CD14-positive monocyte (primary cell): Measurements from ENCODE around the gene RNF213. TPM values are rescaled to one million over a fixed set of nuclear protein-coding genes. Genes with fewer than 3 reads are reported as not detected.

Experiments
- DNase-seq, 3 donors: peaks; one replicate each; pipeline ENCODE4 v3.0.0-alpha.2; 2011 to 2022
- H2AFZ ChIP-seq: 2 replicates; pipeline ENCODE4 v1.6.0; 2012; ENCODE audit warnings: mild to moderate bottlenecking, low read depth, low read length, inconsistent platforms; ENCODE audit not compliant: insufficient read depth, poor library complexity, severe bottlenecking
- H3K27ac ChIP-seq, 2 donors: 1 replicate in 1 of 2; 2 replicates in 1 of 2; pipeline ENCODE4 v1.5.1; 2012 to 2013; ENCODE audit warnings: low read length in 2 of 2, control low read depth in 1 of 2, inconsistent platforms in 1 of 2, low read depth in 1 of 2, mild to moderate bottlenecking in 1 of 2
- H3K27me3 ChIP-seq, 2 donors: one replicate each; pipeline versions ENCODE4 v1.6.0 to v1.6.1; 2011 to 2013; ENCODE audit warnings: low read length in 2 of 2; ENCODE audit not compliant: control insufficient read depth in 2 of 2, insufficient read depth in 2 of 2
- H3K36me3 ChIP-seq, 2 donors: replicated peaks in 1 of 2; 1 replicate in 1 of 2; 2 replicates in 1 of 2; pipeline versions ENCODE4 v1.5.1 to v1.6.1; 2012 to 2013; ENCODE audit warnings: low read length in 2 of 2, control low read depth in 1 of 2, inconsistent platforms in 1 of 2, mild to moderate bottlenecking in 1 of 2; ENCODE audit not compliant: insufficient read depth in 2 of 2, control insufficient read depth in 1 of 2
- H3K4me1 ChIP-seq, 2 donors: 1 replicate in 1 of 2; 2 replicates in 1 of 2; pipeline versions ENCODE4 v1.5.1 to v1.6.1; 2012 to 2013; ENCODE audit warnings: low read length in 2 of 2, control low read depth in 1 of 2, inconsistent platforms in 1 of 2, mild to moderate bottlenecking in 1 of 2, moderate library complexity in 1 of 2; ENCODE audit not compliant: insufficient read depth in 2 of 2, control insufficient read depth in 1 of 2
- H3K4me2 ChIP-seq: replicated peaks from 2 replicates; pipeline ENCODE3; 2012; ENCODE audit warnings: low read length, moderate library complexity, mild to moderate bottlenecking; ENCODE audit not compliant: poor library complexity, severe bottlenecking; ENCODE audit errors: extremely low read depth
- H3K4me3 ChIP-seq, 3 experiments: fragments of 200-600 bp in 1 of 3; sonication (generic) in 1 of 3; replicated peaks in 1 of 3; 1 replicate in 2 of 3; 2 replicates in 1 of 3; pipeline ENCODE4 v1.5.1; 2011 to 2013; ENCODE audit warnings: low read length in 3 of 3, mild to moderate bottlenecking in 3 of 3, control low read depth in 2 of 3, low read depth in 2 of 3, inconsistent platforms in 1 of 3, moderate library complexity in 1 of 3
- H3K79me2 ChIP-seq: 2 replicates; pipeline ENCODE4 v1.6.0; 2012; ENCODE audit warnings: mild to moderate bottlenecking, control low read depth, inconsistent platforms, low read length, moderate library complexity; ENCODE audit not compliant: insufficient read depth
- H3K9ac ChIP-seq: 2 replicates; pipeline ENCODE4 v1.6.0; 2017; ENCODE audit warnings: low read length, mild to moderate bottlenecking; ENCODE audit not compliant: insufficient read depth, poor library complexity, severe bottlenecking
- H3K9me3 ChIP-seq, 2 donors: replicated peaks in 1 of 2; 1 replicate in 1 of 2; 2 replicates in 1 of 2; pipeline versions ENCODE4 v1.5.1 to v1.6.1; 2012 to 2013; ENCODE audit warnings: low read length in 2 of 2, control low read depth in 1 of 2; ENCODE audit not compliant: control insufficient read depth in 1 of 2, insufficient read depth in 1 of 2
- H4K20me1 ChIP-seq: 2 replicates; pipeline ENCODE4 v1.6.0; 2012; ENCODE audit warnings: mild to moderate bottlenecking, low read length, control low read depth, moderate library complexity; ENCODE audit not compliant: insufficient read depth
- H3K27ac Mint-ChIP-seq, 7 donors: one replicate each; pipeline ENCODE4 v1.8.0; 2020; ENCODE audit warnings: mild to moderate bottlenecking in 7 of 7, mixed read lengths in 7 of 7, moderate library complexity in 6 of 7, inconsistent platforms in 2 of 7
- H3K27me3 Mint-ChIP-seq, 3 donors: one replicate each; pipeline ENCODE4 v1.8.0; 2021 to 2022; ENCODE audit warnings: low read depth in 3 of 3, mild to moderate bottlenecking in 3 of 3, mixed read lengths in 3 of 3, moderate library complexity in 3 of 3, inconsistent platforms in 1 of 3
- H3K36me3 Mint-ChIP-seq, 2 donors: one replicate each; pipeline ENCODE4 v1.8.0; 2020; ENCODE audit warnings: mixed read lengths in 2 of 2, inconsistent platforms in 1 of 2, mild to moderate bottlenecking in 1 of 2
- H3K4me1 Mint-ChIP-seq: one replicate; pipeline ENCODE4 v1.8.0; 2020; ENCODE audit warnings: mild to moderate bottlenecking, mixed read lengths
- H3K4me3 Mint-ChIP-seq, 2 donors: one replicate each; pipeline ENCODE4 v1.8.0; 2020; ENCODE audit warnings: mild to moderate bottlenecking in 2 of 2, mixed read lengths in 2 of 2, moderate library complexity in 1 of 2
- H3K9me3 Mint-ChIP-seq, 7 donors: one replicate each; pipeline ENCODE4 v1.8.0; 2020 to 2022; ENCODE audit warnings: mixed read lengths in 7 of 7, mild to moderate bottlenecking in 6 of 7, moderate library complexity in 6 of 7, inconsistent platforms in 2 of 7
- CTCF ChIP-seq: fragments of 200-600 bp; IDR thresholded peaks from one replicate; pipeline ENCODE4 v1.8.0; 2022; ENCODE audit warnings: antibody characterized with exemption, mild to moderate bottlenecking
- WGBS: methylation state at CpG from one replicate; pipeline ENCODE4 v1.1.5; 2013; ENCODE audit warnings: missing lambda C conversion rate; ENCODE audit not compliant: insufficient coverage; 5-methylcytosine and 5-hydroxymethylcytosine counted together
- intact Hi-C, 2 donors: fragments of 100-400 bp; cut with micrococcal nuclease; formaldehyde crosslinking; loops; one replicate each; pipeline versions ENCODE4 v1.15.0 to v1.15.1; 2023
- polyA plus RNA-seq, 3 donors: library from polyadenylated mRNA; depleted of rRNA in 1 of 3; unstranded in 2 of 3; stranded (reverse) in 1 of 3; fragments of 300-500 nt in 2 of 3; fragments of >200 nt in 1 of 3; fragmentation: Illumina TruSeq in 2 of 3; gene quantifications; 1 replicate in 2 of 3; 2 replicates in 1 of 3; pipeline ENCODE4 v1.2.3, GENCODE V29; 2012 to 2021

Gene RNF213
- polyA plus RNA-seq, 3 donors, result 10.3 to 196 (median 18.1) TPM

DNA sequence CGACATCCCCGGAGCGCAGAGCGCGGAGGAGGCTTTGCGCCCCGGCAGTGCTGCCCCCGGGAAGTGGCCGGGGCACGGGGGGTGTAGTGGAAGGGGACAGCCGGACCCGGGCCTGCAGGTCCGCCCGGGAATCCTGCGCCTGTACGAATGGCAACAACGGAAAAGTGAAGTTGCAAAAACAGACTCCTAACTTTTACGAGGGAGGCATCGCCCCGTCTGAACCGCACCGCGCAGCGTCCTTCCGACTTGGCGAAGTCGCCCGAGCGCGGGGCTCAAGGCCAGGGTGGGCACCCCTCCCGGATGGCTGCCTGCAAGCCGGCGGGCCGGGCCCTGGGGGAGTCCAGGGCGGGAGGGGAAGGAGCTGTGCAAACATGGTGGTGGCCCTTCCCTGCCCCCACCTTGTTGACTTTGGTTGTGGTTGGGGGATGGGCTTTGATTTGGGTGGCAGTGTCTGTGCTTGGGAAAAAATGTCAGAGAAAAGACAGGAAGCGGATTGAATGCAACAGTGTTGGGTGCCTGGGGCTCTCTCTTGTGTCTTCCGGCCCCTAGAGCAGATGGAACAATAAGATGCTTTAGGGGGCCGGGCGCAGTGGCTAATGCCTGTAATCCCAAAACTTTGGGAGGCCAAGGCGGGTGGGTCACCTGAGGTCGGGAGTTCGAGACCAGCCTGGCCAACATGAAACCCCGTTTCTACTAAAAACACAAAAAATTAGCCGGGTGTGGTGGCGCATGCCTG lies 675 bp downstream of the RNF213 start:
- H3K9me3 ChIP-seq, result no peaks in the 10 kb centered on the region
- Mint-ChIP-seq H3K4me1 (peaks cover 59% of the 10 kb centered on the region), H3K9me3 (peaks cover 0 to 2% (median 0%) of the 10 kb centered on the region in 7 donors), H3K36me3 (peaks cover 7 to 13% of the 10 kb centered on the region in 2 donors), H3K4me3 (peak overlapping the region; percentile 92 to 97), H3K27me3 (peaks cover 8 to 23% (median 9%) of the 10 kb centered on the region in 3 donors), H3K27ac (peak overlapping the region; percentile 86 to 98 (median 95))
- H3K9ac ChIP-seq, result peak overlapping the region; percentile 93
- 2% methylated on average over 41 of the region's 45 CpGs for WGBS
- peak in 1 of 3 donors; percentile 42 for DNase-seq
- peak overlapping the region; percentile 100 for H3K4me2 ChIP-seq
- TF ChIP-seq CTCF, result no peak
- peak overlapping the region; percentile 80 to 99 (median 96) for H3K4me3 ChIP-seq
- peaks cover 54% of the 10 kb centered on the region for H3K79me2 ChIP-seq
- peaks cover 3 to 11% of the 10 kb centered on the region in 2 donors for H3K36me3 ChIP-seq
- intact Hi-C loops, result loop anchor here (5.0 kb wide), 5 partner anchors 39 to 169 kb away; partner anchors contain the start of genes EIF4A3 (in 2 of the 2), SGSH (in 2 of the 2), SLC26A11 (in 2 of the 2) and GAA (in 1 of the 2)
- peak overlapping the region; percentile 87 to 94 for H3K27ac ChIP-seq
- H3K4me1 ChIP-seq, result peaks cover 40 to 61% of the 10 kb centered on the region in 2 donors
- peaks cover 40% of the 10 kb centered on the region for H4K20me1 ChIP-seq
- no peaks in the 10 kb centered on the region for H3K27me3 ChIP-seq
- H2AFZ ChIP-seq, result peak overlapping the region; percentile 76

DNA sequence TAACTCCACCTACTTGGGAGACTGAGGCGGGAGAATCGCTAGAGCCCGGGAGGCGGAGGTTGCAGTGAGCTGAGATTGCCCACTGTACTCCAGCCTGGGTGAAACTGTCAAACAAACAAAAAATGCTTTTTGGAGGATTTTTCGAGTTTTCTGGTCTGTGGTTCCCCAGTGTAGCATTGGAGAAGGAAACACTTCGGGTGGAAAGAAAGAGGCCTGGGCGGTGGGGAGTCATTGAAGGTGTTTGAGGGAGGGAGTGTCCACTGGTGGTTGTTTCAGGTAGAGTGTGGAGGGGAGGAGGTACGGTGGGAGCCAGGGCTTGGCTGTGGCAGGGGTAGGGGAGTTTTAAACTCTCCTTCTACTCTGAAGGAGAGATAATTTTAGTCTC lies 1.2 kb downstream of the RNF213 start:
- TF ChIP-seq CTCF, result no peak
- H2AFZ ChIP-seq, result no peak overlapping the region

More for the DNA sequence above, 1.2 kb downstream of the RNF213 start:
- Histone ChIP-seq H3K9ac (peak overlapping the region; percentile 93), H3K4me1 (peaks cover 40 to 62% of the 10 kb centered on the region in 2 donors), H3K36me3 (peaks cover 7 to 17% of the 10 kb centered on the region in 2 donors), H3K27me3 (no peaks in the 10 kb centered on the region), H3K4me3 (peak overlapping the region; percentile 80 to 99 (median 96)), H4K20me1 (peaks cover 46% of the 10 kb centered on the region), H3K27ac (peak overlapping the region; percentile 87 to 94), H3K4me2 (peak overlapping the region; percentile 100), H3K9me3 (no peaks in the 10 kb centered on the region), H3K79me2 (peaks cover 60% of the 10 kb centered on the region)
- H3K4me1 Mint-ChIP-seq, result peaks cover 59% of the 10 kb centered on the region
- intact Hi-C loops, result loop anchor here (5.0 kb wide), 5 partner anchors 40 to 170 kb away; partner anchors contain the start of genes EIF4A3 (in 2 of the 2), SGSH (in 2 of the 2), SLC26A11 (in 2 of the 2) and GAA (in 1 of the 2)
- H3K9me3 Mint-ChIP-seq, result peaks cover 0 to 2% (median 0%) of the 10 kb centered on the region in 7 donors
- DNase-seq, result no peak
- peak overlapping the region; percentile 86 to 98 (median 95) for H3K27ac Mint-ChIP-seq
- H3K36me3 Mint-ChIP-seq, result peaks cover 7 to 17% of the 10 kb centered on the region in 2 donors
- WGBS, result 43% methylated on average over 7 of the region's 8 CpGs
- H3K27me3 Mint-ChIP-seq, result peaks cover 8 to 23% (median 9%) of the 10 kb centered on the region in 3 donors
- H3K4me3 Mint-ChIP-seq, result peak overlapping the region; percentile 92 to 97
